Fibroblast of lung (primary cell): ENCODE data around the gene PFDN1.

Experiments used
- EZH2 ChIP-seq: IDR thresholded peaks from 2 replicates; pipeline ENCODE4 v1.5.1; 2012; ENCODE audit warnings: low read length, control low read depth, mild to moderate bottlenecking; ENCODE audit errors: missing control alignments
- TF ChIP-seq, protein P1 (sequence below), 2 donors: IDR thresholded peaks in 1 of 2; conservative IDR thresholded peaks in 1 of 2; 1 replicate in 1 of 2; 2 replicates in 1 of 2; pipeline ENCODE4 v1.5.1; 2011 to 2012; ENCODE audit warnings: low read length in 2 of 2, control low read depth in 1 of 2, inconsistent platforms in 1 of 2, low read depth in 1 of 2, mild to moderate bottlenecking in 1 of 2

DNA sequence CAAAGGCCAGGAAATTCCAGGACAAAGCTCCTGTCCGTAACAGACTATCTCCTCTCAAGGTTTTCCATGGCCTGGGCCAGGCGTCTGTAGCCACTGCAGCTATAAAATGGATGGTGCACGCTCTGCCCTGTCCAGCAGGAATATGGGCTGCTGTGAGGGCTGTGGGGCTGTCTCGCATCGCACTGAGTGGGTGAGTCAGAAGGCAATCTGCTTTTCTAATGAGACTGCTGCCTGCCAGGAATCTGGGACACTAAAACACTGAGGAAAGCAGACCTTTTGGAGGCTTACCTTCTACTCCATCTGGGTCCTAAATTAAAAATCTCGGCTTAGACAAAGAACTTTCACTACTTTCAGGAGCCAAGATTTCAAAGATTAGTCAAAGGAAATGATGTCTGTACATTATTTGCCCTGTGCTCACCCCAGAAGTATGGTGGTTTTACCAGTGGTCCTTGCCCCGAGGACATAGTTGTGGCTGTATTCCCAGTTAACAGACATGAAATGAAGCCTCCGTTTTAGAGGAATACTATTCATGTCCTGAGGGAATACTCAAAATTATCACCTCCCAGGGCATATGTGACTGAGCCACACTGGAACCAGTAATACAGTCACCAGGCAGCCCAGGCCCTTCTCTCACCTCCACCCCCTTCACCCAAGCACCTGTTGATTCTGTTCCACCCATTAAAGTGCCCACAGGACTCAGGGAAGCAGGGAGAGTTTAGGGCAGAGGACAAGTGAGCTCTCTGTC lies 56.4 kb downstream of the PFDN1 start:
- TF ChIP-seq, protein P1, sequence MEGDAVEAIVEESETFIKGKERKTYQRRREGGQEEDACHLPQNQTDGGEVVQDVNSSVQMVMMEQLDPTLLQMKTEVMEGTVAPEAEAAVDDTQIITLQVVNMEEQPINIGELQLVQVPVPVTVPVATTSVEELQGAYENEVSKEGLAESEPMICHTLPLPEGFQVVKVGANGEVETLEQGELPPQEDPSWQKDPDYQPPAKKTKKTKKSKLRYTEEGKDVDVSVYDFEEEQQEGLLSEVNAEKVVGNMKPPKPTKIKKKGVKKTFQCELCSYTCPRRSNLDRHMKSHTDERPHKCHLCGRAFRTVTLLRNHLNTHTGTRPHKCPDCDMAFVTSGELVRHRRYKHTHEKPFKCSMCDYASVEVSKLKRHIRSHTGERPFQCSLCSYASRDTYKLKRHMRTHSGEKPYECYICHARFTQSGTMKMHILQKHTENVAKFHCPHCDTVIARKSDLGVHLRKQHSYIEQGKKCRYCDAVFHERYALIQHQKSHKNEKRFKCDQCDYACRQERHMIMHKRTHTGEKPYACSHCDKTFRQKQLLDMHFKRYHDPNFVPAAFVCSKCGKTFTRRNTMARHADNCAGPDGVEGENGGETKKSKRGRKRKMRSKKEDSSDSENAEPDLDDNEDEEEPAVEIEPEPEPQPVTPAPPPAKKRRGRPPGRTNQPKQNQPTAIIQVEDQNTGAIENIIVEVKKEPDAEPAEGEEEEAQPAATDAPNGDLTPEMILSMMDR (conservative IDR thresholded peaks at IDR 0.05 in 1 of 2, IDR thresholded peaks at IDR 0.05 in 1 of 2; ENCODE audit: low read depth in 1 of 2, low read length in 2 of 2), result no peak
- no peak for TF ChIP-seq EZH2
